OCI-LY7 (cell line): Measurements from ENCODE around the gene LMX1B. TPM values are rescaled to one million over a fixed set of nuclear protein-coding genes. Genes with fewer than 3 reads are reported as not detected.

Source experiments
- BruUV-seq: library from RNA; stranded (reverse); fragments of 400-500 nt; replicated peaks from 2 replicates; lab custom pipeline; 2021; lab: Mats Ljungman, UMichigan
- CTCF ChIA-PET: fragments of 300-600 bp; sonication (Branson Sonifier 250); formaldehyde crosslinking; loops from one replicate; lab custom pipeline; 2022; ENCODE audit warnings: antibody characterized with exemption; ENCODE audit not compliant: unreplicated experiment; lab: Charles Lee
- POLR2A ChIA-PET: fragments of 300-600 bp; sonication (Branson Sonifier 250); formaldehyde crosslinking; loops from one replicate; lab custom pipeline; 2022; ENCODE audit warnings: antibody characterized with exemption; lab: Charles Lee
- DNase-seq: peaks from one replicate; pipeline ENCODE4 v3.0.0-alpha.2; 2015; ENCODE audit warnings: low spot score
- H2AFZ ChIP-seq: fragments of 200-600 bp; sonication (generic), shearing (Covaris generic); 2 replicates; pipeline ENCODE4 v1.6.1; 2014; ENCODE audit warnings: mild to moderate bottlenecking, antibody characterized with exemption, low read length, moderate library complexity
- H3K27ac ChIP-seq: fragments of 200-600 bp; sonication (generic); 2 replicates; pipeline ENCODE4 v1.5.1; 2014; ENCODE audit warnings: mixed run types, low read depth, mild to moderate bottlenecking, moderate library complexity, low read length, inconsistent platforms; ENCODE audit not compliant: poor library complexity, severe bottlenecking
- H3K36me3 ChIP-seq: fragments of 200-600 bp; sonication (generic); 2 replicates; pipeline ENCODE4 v1.6.1; 2014; ENCODE audit warnings: mild to moderate bottlenecking, antibody characterized with exemption, low read length, moderate library complexity, mixed read lengths; ENCODE audit not compliant: insufficient read depth
- H3K4me1 ChIP-seq: fragments of 200-600 bp; sonication (generic); 2 replicates; pipeline ENCODE4 v1.5.1; 2014; ENCODE audit warnings: mild to moderate bottlenecking, low read length; ENCODE audit not compliant: insufficient read depth, poor library complexity, severe bottlenecking
- H3K4me2 ChIP-seq: fragments of 200-600 bp; sonication (generic); 2 replicates; pipeline ENCODE4 v1.6.1; 2014; ENCODE audit warnings: mild to moderate bottlenecking, low read length
- H3K4me3 ChIP-seq: fragments of 200-600 bp; sonication (generic); 2 replicates; pipeline ENCODE4 v1.5.1; 2014; ENCODE audit warnings: mild to moderate bottlenecking, low read depth, low read length; ENCODE audit not compliant: poor library complexity, severe bottlenecking
- H3K79me2 ChIP-seq: fragments of 200-600 bp; sonication (generic); 2 replicates; pipeline ENCODE4 v1.6.1; 2016; ENCODE audit warnings: low read depth, mild to moderate bottlenecking, low read length, moderate library complexity, mixed read lengths; ENCODE audit not compliant: insufficient read depth
- H3K9me2 ChIP-seq: fragments of 200-600 bp; sonication (generic); 2 replicates; pipeline ENCODE4 v1.6.1; 2016; ENCODE audit warnings: mild to moderate bottlenecking, low read length, mixed read lengths; ENCODE audit not compliant: insufficient read depth
- H3K9me3 ChIP-seq: fragments of 200-600 bp; sonication (generic); 2 replicates; pipeline ENCODE4 v1.6.1; 2014; ENCODE audit warnings: mild to moderate bottlenecking, mixed run types, low read length, mixed read lengths
- H4K20me1 ChIP-seq: fragments of 200-600 bp; sonication (generic); 2 replicates; pipeline ENCODE4 v1.6.1; 2014; ENCODE audit warnings: mild to moderate bottlenecking, antibody characterized with exemption, low read length, moderate library complexity, mixed read lengths; ENCODE audit not compliant: insufficient read depth
- CTCF ChIP-seq: fragments of 200-600 bp; sonication (generic); conservative IDR thresholded peaks from 2 replicates; pipeline ENCODE4 v1.5.1; 2014; ENCODE audit warnings: mild to moderate bottlenecking, antibody characterized with exemption, low read length, moderate library complexity, mixed read lengths
- EZH2phosphoT487 ChIP-seq: fragments of 200-600 bp; sonication (generic); IDR thresholded peaks from 2 replicates; pipeline ENCODE4 v1.6.1; 2018; ENCODE audit warnings: low read depth, borderline replicate concordance, mild to moderate bottlenecking, mixed run types, antibody characterized with exemption, low read length, moderate library complexity, mixed read lengths
- intact Hi-C: fragments of 100-400 bp; cut with micrococcal nuclease; formaldehyde crosslinking; loops from one replicate; pipeline ENCODE4 v1.10.0; 2022; ENCODE audit not compliant: unreplicated experiment
- total RNA-seq, 2 experiments: library from RNA; depleted of rRNA in 1 of 2; stranded (reverse); fragments of >200 nt in 1 of 2; shearing (Covaris generic) in 1 of 2; gene quantifications; 2 replicates each; pipeline ENCODE4 v1.2.3, GENCODE V29; 2014 to 2022

LMX1B gene
- total RNA-seq, 2 experiments from 2014 or later, result not detected

GRCh38 chr9:126599047-126599650 is 14.6 kb upstream of the LMX1B start:
- no peak for DNase-seq
- Histone ChIP-seq H3K4me3 (no peak overlapping the region), H3K27ac (no peak overlapping the region), H3K9me3 (no peaks in the 10 kb centered on the region), H2AFZ (no peak overlapping the region), H3K4me1 (no peaks in the 10 kb centered on the region), H3K9me2 (no peaks in the 10 kb centered on the region), H3K79me2 (no peaks in the 10 kb centered on the region), H3K36me3 (no peaks in the 10 kb centered on the region), H3K4me2 (no peak overlapping the region), H4K20me1 (no peaks in the 10 kb centered on the region)
- intact Hi-C loops, result no loop called here
- ChIA-PET POLR2A (no interaction called here), CTCF (no interaction called here)
- no peak for TF ChIP-seq EZH2phosphoT487
- no peak for TF ChIP-seq CTCF
- BruUV-seq, result no TSS peak

GRCh38 chr9:126604059-126605055 is 9.4 kb upstream of the LMX1B start:
- POLR2A ChIA-PET, result no interaction called here
- Histone ChIP-seq H3K4me2 (no peak overlapping the region), H3K9me3 (no peaks in the 10 kb centered on the region), H3K4me3 (no peak overlapping the region), H3K27ac (no peak overlapping the region), H3K4me1 (no peaks in the 10 kb centered on the region), H3K36me3 (no peaks in the 10 kb centered on the region), H3K9me2 (no peaks in the 10 kb centered on the region), H2AFZ (no peak overlapping the region), H4K20me1 (no peaks in the 10 kb centered on the region), H3K79me2 (no peaks in the 10 kb centered on the region)
- intact Hi-C loops, result no loop called here
- no peak for TF ChIP-seq EZH2phosphoT487
- no peak for TF ChIP-seq CTCF
- no peak for DNase-seq
- CTCF ChIA-PET, result no interaction called here
- no TSS peak for BruUV-seq
